Immature natural killer cell (primary cell): ENCODE data around the gene KRT75. TPM values are rescaled to one million over a fixed set of nuclear protein-coding genes. Genes with fewer than 3 reads are reported as not detected.

Experiments
- DNase-seq, 3 donors: peaks; one replicate each; pipeline ENCODE4 v3.0.0; 2022; ENCODE audit warnings: mixed read lengths in 1 of 3
- H3K27ac Mint-ChIP-seq, 6 donors: one replicate each; pipeline ENCODE4 v1.8.0; 2020; ENCODE audit warnings: mixed read lengths in 6 of 6, mild to moderate bottlenecking in 5 of 6, inconsistent platforms in 4 of 6, moderate library complexity in 3 of 6
- H3K27me3 Mint-ChIP-seq, 3 donors: one replicate each; pipeline ENCODE4 v1.8.0; 2020 to 2021; ENCODE audit warnings: low read depth in 3 of 3, mild to moderate bottlenecking in 3 of 3, mixed read lengths in 3 of 3, moderate library complexity in 3 of 3, inconsistent platforms in 1 of 3
- H3K36me3 Mint-ChIP-seq, 3 donors: one replicate each; pipeline ENCODE4 v1.8.0; 2020; ENCODE audit warnings: mixed read lengths in 3 of 3, inconsistent platforms in 2 of 3, mild to moderate bottlenecking in 2 of 3
- H3K4me1 Mint-ChIP-seq, 2 donors: one replicate each; pipeline ENCODE4 v1.8.0; 2020; ENCODE audit warnings: inconsistent platforms in 2 of 2, mild to moderate bottlenecking in 2 of 2, mixed read lengths in 2 of 2, moderate library complexity in 1 of 2
- H3K4me3 Mint-ChIP-seq, 5 donors: one replicate each; pipeline ENCODE4 v1.8.0; 2020; ENCODE audit warnings: mild to moderate bottlenecking in 5 of 5, mixed read lengths in 5 of 5, inconsistent platforms in 3 of 5, moderate library complexity in 3 of 5
- H3K9me3 Mint-ChIP-seq, 6 donors: one replicate each; pipeline ENCODE4 v1.8.0; 2020; ENCODE audit warnings: mild to moderate bottlenecking in 6 of 6, mixed read lengths in 6 of 6, inconsistent platforms in 4 of 6, moderate library complexity in 3 of 6
- polyA plus RNA-seq, 3 donors: library from polyadenylated mRNA; unstranded; fragments of 300-500 nt; fragmentation: Illumina TruSeq; gene quantifications; one replicate each; pipeline ENCODE4 v1.2.3, GENCODE V29; 2021

KRT75 gene
- polyA plus RNA-seq, 3 donors from 2014 or later, result not detected

DNA sequence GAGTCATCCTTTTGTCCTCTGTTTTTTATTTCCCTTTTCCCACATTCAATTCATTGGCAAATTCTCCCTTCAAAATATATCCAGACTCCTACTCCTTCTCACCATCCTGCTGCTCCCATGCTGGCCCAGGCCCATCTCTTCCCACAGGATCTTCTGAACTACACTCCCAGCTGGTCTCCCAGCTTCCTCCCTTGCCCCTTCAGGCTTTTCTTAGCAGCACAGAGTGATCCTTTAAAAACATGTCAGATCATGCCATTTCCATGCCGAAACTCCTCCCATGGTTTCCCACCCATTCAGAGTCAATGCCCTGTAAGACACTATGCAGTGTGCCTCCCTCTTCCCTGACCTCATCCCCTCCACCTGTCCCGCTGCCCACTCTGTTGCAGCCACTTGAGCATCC lies 46.3 kb downstream of the KRT75 start:
- DNase-seq, result no peak
- Mint-ChIP-seq H3K27me3 (peaks cover 0 to 12% (median 3%) of the 10 kb centered on the region in 3 donors), H3K9me3 (peaks cover 0 to 1% (median 0%) of the 10 kb centered on the region in 6 donors), H3K4me3 (no peak overlapping the region), H3K27ac (no peak overlapping the region), H3K4me1 (peaks cover 3 to 5% of the 10 kb centered on the region in 2 donors), H3K36me3 (no peaks in the 10 kb centered on the region)

DNA sequence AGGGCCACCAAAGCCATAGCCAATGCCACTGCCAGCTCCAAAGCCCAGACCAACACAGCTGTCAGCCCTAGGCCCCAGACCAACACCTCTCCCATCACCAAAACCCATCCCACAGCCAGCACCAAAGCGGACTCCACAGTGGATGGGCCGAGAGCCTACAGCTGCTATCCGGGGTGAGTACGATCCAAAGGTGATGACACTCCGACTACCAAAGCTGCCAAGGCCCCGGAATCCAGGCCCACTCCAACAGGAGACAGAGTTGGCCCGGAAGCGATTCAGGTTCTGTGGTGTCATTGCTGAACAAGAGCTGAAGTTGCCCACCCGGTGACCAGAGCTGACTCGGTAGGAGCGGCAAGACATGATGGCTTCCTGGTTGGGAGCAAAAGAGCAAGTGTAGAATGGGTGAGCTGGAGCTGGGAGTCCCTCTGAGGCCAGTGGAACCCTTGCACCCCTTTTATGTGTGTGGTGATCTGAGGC lies 48.9 kb downstream of the KRT75 start, which contains the start of gene KRT84:
Gene KRT84, minus strand, starts transcription at position 427 of the 477 bp plus-strand sequence. Its CDS starts 67 bp downstream, at position 360.
- peaks cover 0 to 12% (median 3%) of the 10 kb centered on the region in 3 donors for H3K27me3 Mint-ChIP-seq
- DNase-seq, result no peak
- no peak within 1 kb of the TSS for H3K27ac Mint-ChIP-seq
- no peaks in the 10 kb centered on the region for H3K36me3 Mint-ChIP-seq
- no peak within 1 kb of the TSS for H3K4me3 Mint-ChIP-seq
- peaks cover 5 to 8% of the 10 kb centered on the region in 2 donors for H3K4me1 Mint-ChIP-seq
- H3K9me3 Mint-ChIP-seq, result peaks cover 0 to 1% (median 0%) of the 10 kb centered on the region in 6 donors

DNA sequence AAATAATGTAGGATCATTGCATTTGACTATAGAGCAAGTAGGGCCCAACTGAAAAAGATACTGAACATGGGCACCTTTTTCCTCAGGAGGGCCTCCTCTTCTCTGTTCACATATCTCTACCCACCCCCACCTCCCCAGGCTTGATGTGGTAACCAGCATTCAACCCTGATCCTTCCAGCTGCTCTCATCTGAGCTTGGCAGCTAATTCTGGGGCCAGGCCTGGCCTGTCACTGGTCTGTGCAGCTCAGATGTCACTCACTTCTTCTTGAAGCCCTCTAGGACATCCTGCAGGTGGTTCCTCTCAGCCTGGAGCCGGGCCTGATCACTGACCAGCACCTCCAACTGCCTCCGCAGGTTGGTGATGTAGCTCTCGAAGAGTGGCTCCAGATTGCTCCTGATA lies 50.8 kb downstream of the KRT75 start:
- no peak for DNase-seq
- H3K4me3 Mint-ChIP-seq, result no peak overlapping the region
- H3K9me3 Mint-ChIP-seq, result no peaks in the 10 kb centered on the region
- H3K27ac Mint-ChIP-seq, result peak overlapping the region in 1 of 6 donors; percentile 29
- no peaks in the 10 kb centered on the region for H3K36me3 Mint-ChIP-seq
- peaks cover 5 to 8% of the 10 kb centered on the region in 2 donors for H3K4me1 Mint-ChIP-seq
- H3K27me3 Mint-ChIP-seq, result peaks cover 0 to 3% (median 2%) of the 10 kb centered on the region in 3 donors

DNA sequence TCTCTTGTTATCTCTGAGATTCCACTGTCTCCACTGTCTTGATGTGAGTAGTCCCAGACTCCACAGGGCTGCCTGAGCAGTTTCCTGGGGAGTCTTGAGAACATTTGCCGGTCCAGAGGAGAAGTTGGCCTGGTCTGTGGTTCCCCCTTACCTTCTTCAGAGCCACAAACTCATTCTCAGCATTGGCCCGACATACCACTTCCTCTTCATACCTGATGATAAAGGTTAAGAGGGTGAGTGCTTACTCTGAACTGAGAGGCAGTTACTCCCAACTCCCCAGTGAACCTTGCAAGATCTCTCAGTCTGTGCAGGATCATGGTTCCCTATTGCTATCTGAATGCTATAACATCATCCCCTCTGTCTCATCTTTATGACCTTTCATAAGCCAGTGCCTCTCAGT lies 51.3 kb downstream of the KRT75 start:
- Mint-ChIP-seq H3K27ac (peak overlapping the region in 1 of 6 donors; percentile 29), H3K27me3 (peaks cover 0 to 3% (median 2%) of the 10 kb centered on the region in 3 donors), H3K36me3 (no peaks in the 10 kb centered on the region), H3K4me1 (peaks cover 5 to 8% of the 10 kb centered on the region in 2 donors), H3K9me3 (no peaks in the 10 kb centered on the region), H3K4me3 (no peak overlapping the region)
- DNase-seq, result no peak

DNA sequence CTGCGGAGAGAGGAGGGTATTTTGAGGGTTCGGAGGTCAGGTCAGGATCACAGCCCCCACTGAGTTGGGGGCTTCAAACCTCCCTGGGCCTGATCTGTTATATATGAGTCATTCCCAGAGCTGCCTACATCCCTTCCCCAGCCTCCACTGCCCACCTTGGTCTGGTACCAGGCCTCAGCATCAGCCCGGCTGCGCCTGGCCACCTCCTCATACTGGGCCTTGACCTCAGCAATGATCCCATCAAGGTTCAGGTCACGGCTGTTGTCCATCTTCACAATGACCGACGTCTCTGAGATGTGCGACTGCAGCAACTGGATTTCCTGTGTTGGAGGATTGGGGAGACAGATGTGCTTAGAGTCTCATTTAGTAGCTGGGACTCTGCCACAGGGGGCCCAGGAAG lies 53.0 kb downstream of the KRT75 start:
- Mint-ChIP-seq H3K36me3 (no peaks in the 10 kb centered on the region), H3K4me1 (peaks cover 5 to 8% of the 10 kb centered on the region in 2 donors), H3K9me3 (no peaks in the 10 kb centered on the region), H3K27ac (no peak overlapping the region), H3K27me3 (peaks cover 2 to 8% (median 5%) of the 10 kb centered on the region in 3 donors), H3K4me3 (no peak overlapping the region)
- no peak for DNase-seq

DNA sequence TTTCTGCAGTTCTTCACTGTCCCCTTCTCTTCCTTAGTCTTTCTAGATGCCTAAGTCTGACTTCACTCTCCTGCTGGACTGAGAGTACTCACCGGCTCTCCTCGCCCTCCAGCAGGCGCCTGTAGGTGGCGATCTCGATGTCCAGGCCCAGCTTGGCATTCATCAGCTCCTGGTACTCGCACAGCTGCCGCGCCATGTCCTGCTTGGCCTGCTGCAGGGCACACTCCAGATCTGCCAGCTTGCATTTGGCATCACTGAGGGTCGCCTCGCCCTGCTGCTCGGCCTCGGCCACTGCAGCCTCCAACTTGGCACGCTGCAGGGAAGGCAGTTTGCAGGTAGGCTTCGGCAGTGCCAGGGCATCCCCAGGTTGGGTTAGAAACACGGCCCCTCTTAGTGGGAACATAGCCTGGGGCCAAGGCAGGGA lies 53.9 kb downstream of the KRT75 start:
- H3K36me3 Mint-ChIP-seq, result no peaks in the 10 kb centered on the region
- H3K27me3 Mint-ChIP-seq, result peaks cover 2 to 9% (median 6%) of the 10 kb centered on the region in 3 donors
- no peak overlapping the region for H3K27ac Mint-ChIP-seq
- H3K4me1 Mint-ChIP-seq, result peaks cover 5 to 8% of the 10 kb centered on the region in 2 donors
- H3K9me3 Mint-ChIP-seq, result no peaks in the 10 kb centered on the region
- no peak overlapping the region for H3K4me3 Mint-ChIP-seq
- peak in 1 of 3 donors; percentile 16 for DNase-seq

DNA sequence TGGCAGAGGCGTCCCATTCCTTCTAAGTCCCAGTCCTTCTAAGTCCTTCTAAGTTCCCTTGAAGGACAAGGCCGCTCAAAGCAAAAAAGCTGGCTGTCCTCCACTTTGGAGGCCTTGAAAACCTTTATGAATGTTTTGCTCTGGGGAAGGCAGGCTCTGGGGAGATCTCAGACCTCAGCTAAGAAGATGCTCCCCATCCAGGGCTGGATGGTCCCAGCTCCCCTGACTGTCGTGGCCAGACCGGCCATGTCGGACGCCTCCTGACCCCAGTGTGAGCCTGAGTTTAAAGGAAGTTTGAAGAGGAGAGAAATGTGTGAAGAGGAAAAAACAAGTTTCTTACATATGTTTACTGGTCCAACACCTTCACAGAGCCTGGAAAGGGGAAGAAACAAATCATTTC lies 54.6 kb downstream of the KRT75 start:
- Mint-ChIP-seq H3K4me3 (no peak overlapping the region), H3K27me3 (peaks cover 2 to 10% (median 7%) of the 10 kb centered on the region in 3 donors), H3K27ac (no peak overlapping the region), H3K4me1 (peaks cover 5 to 8% of the 10 kb centered on the region in 2 donors), H3K9me3 (no peaks in the 10 kb centered on the region), H3K36me3 (no peaks in the 10 kb centered on the region)
- DNase-seq, result no peak

DNA sequence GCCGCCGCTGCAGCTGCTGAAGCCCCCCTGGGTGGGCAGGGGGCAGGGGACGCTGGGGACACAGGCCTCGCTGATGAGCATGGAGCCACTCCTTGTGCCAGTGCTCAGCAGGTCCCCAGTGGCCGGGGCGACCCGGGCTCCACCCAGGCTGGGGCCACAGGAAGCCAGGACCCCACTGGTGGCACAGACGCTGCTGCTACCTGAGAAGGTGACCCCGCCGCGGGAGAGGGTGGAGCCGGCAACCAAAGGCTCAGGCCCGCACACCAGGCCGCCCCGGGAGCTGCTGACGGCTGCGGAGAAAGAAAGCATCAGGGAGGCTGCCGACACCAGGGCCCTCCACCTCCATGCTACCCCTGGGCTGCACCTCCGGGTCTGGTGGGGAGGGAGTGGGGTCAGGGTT lies 56.1 kb downstream of the KRT75 start:
- Mint-ChIP-seq H3K4me1 (peaks cover 5 to 6% of the 10 kb centered on the region in 2 donors), H3K36me3 (no peaks in the 10 kb centered on the region), H3K4me3 (no peak overlapping the region), H3K27me3 (peaks cover 0 to 12% (median 7%) of the 10 kb centered on the region in 3 donors), H3K9me3 (no peaks in the 10 kb centered on the region), H3K27ac (no peak overlapping the region)
- DNase-seq, result no peak

DNA sequence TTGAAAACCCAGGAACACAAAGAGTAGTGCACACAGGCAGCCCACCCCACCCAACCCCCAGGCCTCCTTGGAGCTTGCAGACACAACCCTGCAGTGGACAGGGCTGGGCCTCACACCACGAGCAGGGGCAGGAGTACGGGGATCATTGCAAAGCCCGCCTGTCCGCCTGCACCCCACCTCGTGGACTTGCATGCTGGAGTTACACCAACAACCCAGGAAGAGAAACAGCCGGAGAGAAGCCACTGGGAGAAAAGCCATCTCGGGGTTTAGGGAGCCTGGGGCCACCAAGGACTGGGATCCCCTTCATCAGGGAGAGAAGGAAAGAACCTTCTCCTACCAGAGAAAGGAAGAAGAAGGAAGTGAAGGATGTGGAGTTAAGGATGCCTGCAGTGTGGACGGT lies 56.9 kb downstream of the KRT75 start:
- Mint-ChIP-seq H3K4me1 (no peaks in the 10 kb centered on the region), H3K27me3 (peaks cover 0 to 12% (median 7%) of the 10 kb centered on the region in 3 donors)

More for the DNA sequence above, 56.9 kb downstream of the KRT75 start:
- no peaks in the 10 kb centered on the region for H3K9me3 Mint-ChIP-seq
- DNase-seq, result no peak
- no peak overlapping the region for H3K4me3 Mint-ChIP-seq
- H3K36me3 Mint-ChIP-seq, result no peaks in the 10 kb centered on the region
- no peak overlapping the region for H3K27ac Mint-ChIP-seq

Other genes starting within 250 kb of the KRT75 start
- not detected for gene KRT80, start 242.4 kb downstream of the KRT75 start, polyA plus RNA-seq
- gene KRT7, start 201.1 kb downstream of the KRT75 start, polyA plus RNA-seq, result not detected
- 10 to 100 TPM in 2 of 3 donors, 1 to 10 TPM in 1; 6.6 to 13.1 (median 12.5) TPM for gene KRT86, start 159.7 kb downstream of the KRT75 start, polyA plus RNA-seq
- 1 to 10 TPM; 2.2 to 3.7 (median 3.6) TPM for gene KRT81, start 142.8 kb downstream of the KRT75 start, polyA plus RNA-seq
- not detected for gene KRT83, start 113.0 kb downstream of the KRT75 start, polyA plus RNA-seq
- not detected for gene KRT85, start 66.9 kb downstream of the KRT75 start, polyA plus RNA-seq
- gene KRT84, start 48.7 kb downstream of the KRT75 start, polyA plus RNA-seq, result not detected
- gene KRT82, start 28.0 kb downstream of the KRT75 start, polyA plus RNA-seq, result not detected
- gene KRT6B, start 17.8 kb upstream of the KRT75 start, polyA plus RNA-seq, result under 1 TPM in 1 of 3 donors, not detected in 2; 0.82 TPM
- gene KRT6C, start 39.4 kb upstream of the KRT75 start, polyA plus RNA-seq, result not detected
- gene KRT6A, start 58.9 kb upstream of the KRT75 start, polyA plus RNA-seq, result not detected
- not detected for gene KRT5, start 86.0 kb upstream of the KRT75 start, polyA plus RNA-seq
- not detected for gene KRT71, start 118.8 kb upstream of the KRT75 start, polyA plus RNA-seq
- gene KRT74, start 139.5 kb upstream of the KRT75 start, polyA plus RNA-seq, result not detected
- gene KRT72, start 167.1 kb upstream of the KRT75 start, polyA plus RNA-seq, result under 1 TPM in 2 of 3 donors, not detected in 1; 0.34 to 0.93 TPM
- 1 to 10 TPM in 1 of 3 donors, under 1 TPM in 1, not detected in 1; 0.82 to 3.3 TPM for gene KRT73, start 184.2 kb upstream of the KRT75 start, polyA plus RNA-seq
- 1 to 10 TPM in 1 of 3 donors, under 1 TPM in 2; 0.51 to 1.3 (median 0.61) TPM for gene KRT2, start 217.8 kb upstream of the KRT75 start, polyA plus RNA-seq
- gene KRT1, start 246.0 kb upstream of the KRT75 start, polyA plus RNA-seq, result not detected